CD4-positive, alpha-beta T cell treated with Interleukin-17A for 4 hours (primary cell): Measurements from ENCODE around the gene SPAG4.

Experiments used
- DNase-seq: peaks from one replicate; pipeline ENCODE4 v3.0.0-alpha.2; 2020; ENCODE audit warnings: mixed read lengths

Gene SPAG4

DNA sequence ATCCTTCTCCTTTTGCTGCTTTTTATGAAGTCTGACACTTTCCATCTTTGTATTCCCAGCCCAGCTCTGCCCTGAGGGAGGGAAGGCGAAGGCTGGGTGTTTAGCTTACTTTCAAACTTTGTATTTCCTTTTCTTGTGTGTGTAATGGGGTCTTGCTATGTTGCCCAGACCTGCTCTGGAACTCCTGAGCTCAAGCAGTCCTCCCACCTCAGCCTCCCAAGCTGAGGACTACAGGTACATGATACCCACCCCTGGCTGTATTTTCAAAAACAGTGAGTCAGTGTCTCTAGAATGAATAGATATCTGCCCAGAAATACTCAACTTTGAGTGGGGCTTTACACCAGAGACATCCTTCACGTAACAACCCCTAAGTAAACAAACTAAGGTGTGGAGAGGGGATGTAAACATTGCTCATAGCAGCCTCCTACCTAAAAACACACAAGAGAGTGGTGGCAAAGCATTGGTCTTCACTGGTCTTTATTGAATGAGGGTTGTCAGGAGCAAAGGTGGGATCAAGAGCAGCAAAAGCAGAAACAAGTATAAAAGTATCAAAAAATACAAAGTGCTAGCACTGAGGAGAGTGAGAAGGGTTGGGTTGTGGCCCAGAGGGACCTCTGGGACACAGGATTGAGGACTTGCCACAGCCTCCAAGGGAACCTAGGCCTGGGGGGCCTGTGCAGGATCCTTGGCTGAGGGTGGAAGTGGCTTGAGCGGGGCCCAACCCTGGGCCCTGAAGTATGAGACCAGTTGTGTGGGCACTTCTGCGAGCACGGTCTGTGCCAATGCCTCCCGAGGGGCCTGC lies 10.2 kb downstream of the SPAG4 start:
- DNase-seq, result no peak

DNA sequence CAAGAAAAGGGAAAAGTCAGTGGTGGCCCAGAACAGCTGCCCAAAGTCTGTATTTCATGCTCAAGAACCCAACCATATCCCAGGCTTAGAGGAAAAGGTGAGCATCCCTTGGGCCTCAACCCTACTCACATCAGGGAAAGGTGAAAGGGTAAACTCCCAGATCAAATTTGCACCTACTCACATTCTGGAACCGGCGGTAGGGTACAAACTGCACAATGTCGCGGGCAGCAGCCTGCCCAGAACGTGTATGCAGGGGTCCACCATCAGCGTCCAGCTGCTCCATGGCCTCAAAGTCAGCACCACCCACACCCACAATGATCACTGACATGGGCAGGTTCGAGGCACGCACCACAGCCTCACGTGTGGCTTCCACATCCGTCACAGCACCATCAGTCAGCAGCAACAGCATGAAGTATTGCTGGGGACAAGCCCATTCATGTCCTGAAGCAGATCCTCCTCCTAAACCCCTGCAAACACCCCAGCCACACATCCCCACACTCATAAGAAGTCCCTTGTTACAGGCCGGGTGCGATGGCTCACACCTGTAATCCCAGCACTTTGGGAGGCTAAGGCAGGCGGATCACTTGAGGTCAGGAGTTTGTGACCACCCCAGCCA lies 10.9 kb downstream of the SPAG4 start:
- no peak for DNase-seq

DNA sequence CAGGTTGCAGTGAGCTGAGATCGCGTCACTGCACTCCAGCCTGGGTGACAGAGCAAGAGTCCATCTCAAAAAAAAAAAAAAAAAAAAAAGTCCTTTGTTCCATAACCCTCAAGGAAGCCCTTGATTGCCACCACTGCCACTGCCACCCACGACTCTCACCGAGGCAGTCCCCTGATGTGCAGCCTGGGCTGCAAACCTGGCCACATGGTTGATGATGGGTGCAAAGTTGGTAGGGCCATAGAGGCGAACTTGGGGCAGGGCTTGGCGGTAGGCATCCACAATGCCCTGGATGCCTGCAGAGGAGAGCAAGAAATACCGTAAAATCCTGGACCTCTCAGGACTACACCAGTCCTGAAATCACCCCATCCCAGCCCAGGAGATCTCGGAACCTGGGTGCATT lies 11.5 kb downstream of the SPAG4 start:
- no peak for DNase-seq

DNA sequence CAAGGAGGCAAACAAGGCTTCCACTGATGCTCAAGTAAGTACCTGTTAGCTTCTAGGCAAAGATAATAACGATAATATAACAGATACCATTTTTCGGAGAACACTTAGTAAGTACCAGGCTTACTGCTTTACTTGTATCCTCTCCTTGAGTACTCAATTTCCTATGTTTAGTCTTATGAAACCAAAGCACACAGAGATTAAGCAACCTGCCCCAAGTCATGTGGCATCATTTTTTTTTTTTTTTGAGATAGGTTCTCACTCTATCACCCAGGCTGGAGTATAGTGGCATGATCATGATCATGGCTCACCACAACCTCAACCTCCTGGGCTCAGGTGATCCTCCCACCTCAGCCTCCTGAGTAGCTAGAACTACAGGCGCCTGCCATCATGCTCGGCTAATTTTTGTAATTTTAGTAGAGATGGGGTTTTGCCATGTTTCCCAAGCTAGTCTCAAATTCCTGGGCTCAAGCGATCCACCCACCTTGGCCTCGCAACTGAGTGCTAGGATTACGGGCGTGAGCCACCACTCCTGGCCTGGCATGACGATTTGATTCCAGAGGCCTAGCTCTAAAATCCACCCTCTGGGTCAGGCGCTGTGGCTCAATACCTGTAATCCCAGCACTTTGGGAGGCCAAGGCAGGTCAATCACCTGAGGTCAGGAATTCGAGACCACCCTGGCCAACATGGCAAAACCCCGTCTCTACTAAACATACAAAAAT lies 14.0 kb downstream of the SPAG4 start:
- DNase-seq, result no peak

DNA sequence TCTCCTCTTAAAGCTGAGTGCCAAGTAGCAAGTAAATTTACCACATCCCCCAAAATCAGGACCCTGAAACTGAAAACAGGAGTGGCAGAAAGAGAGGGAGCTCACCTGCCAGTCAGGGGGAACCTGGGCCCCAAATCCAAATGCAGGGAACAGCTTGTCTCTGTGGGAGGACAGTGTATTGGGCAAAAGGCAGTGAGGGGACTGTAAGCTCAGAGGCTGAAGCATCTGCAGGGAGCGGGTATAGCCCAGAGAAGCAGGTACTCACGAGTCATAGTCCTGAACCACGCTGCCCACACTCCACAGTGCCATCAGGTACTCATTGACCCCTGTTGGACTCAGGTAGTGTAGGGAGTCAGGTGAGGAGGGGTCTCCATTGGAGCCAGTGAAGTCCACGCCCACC lies 15.0 kb downstream of the SPAG4 start:
- DNase-seq, result no peak

DNA sequence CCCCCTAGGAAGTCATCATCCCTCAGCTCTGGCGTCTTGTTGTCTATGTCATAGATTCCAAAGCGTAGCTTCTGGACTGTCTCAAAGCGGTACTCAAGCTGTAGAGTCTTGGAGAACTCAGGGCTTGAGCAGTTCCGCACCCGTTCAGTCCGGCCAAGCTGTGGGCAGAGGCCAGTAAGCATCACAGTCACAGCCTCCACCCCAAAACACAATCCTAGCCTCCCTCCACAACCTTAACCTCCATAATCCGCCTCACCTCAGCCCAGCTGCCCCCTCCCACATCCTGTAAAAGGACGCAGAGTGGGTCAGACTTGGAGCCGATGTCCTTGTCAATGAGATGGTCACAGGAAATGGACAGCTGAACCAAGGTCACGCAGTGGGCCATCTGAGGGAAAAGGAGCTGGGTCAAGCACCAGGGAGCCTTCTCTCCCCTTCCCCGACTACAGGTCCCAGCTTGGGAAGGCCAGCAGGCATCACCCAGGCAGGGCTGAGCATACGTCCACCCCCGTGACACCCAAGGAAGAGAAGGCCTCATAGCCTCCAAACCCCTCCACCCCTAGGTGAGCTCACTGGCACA lies 17.0 kb downstream of the SPAG4 start:
- DNase-seq, result no peak

DNA sequence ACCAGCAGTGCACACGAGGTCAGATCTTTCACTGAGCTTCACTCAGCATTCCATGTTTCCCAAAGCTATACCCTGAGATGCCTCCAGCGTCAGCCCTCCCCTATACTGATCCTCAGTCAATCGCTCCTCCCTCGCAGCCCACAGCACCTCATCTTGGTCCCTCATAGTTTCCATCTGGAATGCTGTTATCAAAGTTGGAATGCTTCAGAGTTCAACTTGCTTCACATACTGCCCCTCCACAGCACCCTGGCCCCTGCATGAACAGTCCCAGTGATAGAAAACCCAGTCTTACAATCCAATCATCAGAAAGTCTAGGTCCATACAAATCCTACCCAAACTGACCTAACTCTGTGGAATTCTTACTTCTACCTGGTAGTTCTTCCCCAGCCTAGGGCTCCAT lies 20.0 kb downstream of the SPAG4 start:
- DNase-seq, result no peak

DNA sequence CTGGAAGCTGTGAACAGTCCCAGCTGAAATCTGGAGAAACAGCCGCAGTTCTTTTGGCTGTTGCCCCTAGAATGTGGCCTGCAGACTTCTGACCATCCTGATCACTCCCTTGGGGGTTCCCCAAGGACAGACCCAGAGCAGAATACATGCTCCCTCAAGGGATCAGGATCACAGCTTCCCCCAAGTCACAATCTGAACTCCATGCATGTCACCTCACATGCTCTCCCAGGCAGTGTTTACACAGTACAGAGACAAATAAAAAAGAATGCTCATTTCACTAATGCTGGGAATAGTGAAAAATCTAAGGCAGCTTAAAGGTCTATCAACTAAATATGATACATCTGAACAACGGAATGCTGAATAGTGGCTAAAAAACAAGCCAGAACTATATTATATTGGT lies 20.5 kb downstream of the SPAG4 start:
- DNase-seq, result no peak

DNA sequence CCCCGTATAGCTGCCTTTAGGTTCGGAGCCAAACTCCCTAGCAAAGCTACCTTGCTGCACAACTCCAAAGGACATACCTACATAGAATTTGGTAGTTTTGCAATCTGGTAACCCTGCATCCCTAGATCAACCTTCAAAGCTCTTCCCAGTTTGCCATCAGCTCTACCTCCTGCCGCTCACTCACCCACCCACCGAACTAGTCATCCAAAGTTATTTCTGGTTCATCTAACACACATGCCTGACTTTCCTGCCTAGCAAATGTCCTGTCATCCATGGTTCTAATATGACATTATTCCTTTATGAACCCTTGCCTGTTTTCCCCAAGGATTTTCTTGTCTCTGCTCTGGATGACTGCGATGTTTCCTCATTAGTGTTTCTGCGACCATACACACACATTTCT lies 21.6 kb downstream of the SPAG4 start:
- DNase-seq, result no peak

DNA sequence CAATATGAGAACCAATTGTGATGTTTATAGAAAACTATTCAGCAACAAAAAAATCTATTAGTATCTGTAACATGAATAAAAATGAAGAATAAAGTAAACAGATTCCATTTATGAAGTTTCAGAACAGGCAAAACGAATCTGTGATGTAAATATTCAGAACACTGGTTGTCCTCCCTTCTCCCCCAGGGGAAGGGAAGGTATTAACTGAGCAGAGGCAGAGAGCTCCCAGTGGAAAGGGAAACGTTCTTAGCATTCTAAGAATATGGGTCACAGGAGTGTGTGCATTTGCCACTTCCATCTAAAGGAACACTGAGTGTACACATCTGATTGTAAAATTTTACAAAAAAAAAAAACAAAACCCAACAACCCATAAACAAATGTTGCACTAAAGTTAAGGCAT lies 23.1 kb downstream of the SPAG4 start:
- no peak for DNase-seq

DNA sequence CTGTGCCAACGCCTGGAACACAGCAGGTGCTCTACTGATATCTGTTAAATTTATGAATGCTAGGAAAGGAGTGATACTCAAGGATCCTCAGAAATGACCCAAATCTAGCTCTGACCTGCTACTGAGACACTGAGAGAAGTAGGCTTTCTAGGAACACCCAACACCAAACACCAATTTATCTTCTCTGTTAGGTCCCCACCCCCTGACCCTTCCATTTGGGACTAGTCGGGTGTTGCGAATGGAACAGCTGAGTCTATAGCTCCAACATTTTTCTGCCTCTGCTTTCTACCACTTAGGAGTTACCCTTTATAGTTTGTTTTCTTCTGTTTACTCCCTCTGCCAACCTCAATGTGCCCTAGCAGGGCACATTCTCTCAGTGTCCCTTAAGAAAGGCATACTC lies 25.1 kb downstream of the SPAG4 start:
- DNase-seq, result no peak

DNA sequence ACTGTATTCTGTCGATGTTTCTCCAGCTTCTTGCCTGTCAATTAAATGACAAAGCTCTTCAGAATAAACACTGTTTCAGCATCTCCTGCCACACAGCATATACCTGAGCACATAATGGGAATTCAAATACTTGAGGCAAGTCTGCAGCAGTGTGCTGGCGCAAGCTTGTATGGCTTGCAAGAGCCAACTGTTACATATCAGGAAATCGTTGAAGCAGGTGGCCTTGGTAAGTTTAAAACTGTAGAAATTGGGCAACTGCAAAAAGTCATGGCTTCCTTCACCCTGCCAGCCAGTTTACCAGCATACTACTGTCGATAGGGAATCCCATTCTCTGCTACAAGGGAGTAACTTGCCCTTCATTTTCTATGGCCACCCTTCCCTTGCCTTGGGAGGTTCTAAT lies 26.1 kb downstream of the SPAG4 start:
- DNase-seq, result no peak

DNA sequence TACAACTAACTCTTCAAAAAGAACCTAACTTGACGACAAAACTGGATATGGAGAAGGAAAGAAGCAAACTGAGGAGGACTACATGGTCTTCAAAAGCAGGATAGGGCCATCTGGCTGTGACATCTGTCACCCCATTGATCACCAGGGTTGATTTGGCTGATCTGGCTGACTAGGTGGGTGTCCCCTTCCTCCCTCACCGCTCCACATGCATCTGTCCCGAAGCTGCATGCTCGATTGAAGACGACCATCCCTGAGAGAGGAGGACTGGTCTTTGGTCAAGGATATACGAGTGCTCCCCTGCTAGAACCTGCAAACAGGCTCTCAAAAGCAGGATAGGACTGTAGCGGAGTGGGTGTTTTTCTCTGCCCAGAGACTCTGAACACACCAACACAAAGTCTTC lies 27.4 kb downstream of the SPAG4 start:
- no peak for DNase-seq

DNA sequence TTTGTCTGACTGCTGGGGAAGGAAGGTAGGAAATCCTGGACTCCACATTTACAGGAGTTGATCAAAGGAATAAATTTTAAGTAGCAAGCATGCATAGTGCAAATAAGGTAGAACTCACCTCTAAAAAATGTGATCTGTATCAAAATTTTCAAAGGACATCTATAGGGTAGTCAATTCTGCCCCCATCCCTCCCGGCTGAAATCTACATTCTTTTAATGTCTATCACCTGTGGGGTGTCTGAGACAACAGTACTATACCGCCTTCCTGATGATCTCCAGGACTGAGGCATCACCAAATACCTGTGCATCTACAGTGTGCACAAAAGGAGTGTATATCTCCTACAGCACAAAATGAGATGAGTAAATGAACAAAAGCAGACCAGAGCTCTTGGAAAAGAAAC lies 29.2 kb downstream of the SPAG4 start:
- no peak for DNase-seq

DNA sequence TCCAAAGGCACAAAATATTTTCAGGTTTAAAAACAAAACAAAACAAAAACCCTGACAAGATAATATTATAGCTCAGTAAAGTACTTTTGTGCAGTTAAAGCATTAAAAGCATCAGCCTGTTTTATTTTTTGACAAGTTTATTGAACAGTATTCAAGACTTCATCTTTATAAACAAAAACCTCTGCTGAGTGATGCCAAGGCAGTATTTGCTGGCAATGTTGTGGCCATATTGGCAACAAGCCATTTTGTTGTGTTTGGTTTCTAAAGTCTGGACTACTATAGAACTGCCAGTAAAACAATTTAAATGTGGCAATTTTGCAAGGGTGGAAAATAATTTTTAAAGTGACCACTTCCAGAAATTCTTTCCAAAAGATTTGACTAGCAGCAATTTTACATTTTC lies 33.2 kb downstream of the SPAG4 start:
- DNase-seq, result no peak

DNA sequence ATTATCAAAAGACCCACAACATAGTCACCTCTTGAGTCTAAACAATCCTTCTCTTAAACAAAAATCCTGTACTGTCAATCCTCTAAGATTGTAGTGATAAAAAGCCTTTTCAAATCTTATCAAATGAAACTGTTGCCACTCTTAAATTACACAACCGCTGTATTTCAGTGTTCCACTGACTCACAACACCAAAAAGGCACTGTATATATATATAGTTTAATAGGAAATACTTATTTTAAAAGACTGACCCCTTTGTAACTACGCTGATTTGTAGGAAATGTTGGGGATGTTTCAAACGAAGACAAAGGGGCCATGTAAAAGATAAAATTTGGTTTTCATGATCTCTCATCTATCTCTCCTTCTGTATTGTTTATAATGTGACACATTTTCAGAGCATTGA lies 35.0 kb downstream of the SPAG4 start:
- DNase-seq, result no peak

DNA sequence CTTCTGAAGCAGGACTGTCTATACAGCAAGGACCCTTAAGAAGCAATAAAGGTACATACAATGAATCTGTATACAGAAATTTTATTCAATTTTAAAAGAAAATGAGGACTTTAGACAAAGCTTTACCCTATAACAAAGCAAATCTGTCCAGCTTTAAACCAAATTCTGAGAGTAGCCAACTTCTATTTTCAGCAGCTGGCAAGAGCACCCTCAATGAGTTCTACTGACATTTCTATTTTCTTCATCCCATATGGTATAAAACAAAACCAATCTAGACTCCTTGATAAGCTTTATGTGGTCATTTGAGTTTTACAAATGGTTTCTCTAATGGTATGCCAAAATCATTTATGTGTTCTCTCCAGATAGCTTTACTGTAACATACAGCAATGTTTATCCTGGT lies 36.3 kb downstream of the SPAG4 start:
- no peak for DNase-seq

DNA sequence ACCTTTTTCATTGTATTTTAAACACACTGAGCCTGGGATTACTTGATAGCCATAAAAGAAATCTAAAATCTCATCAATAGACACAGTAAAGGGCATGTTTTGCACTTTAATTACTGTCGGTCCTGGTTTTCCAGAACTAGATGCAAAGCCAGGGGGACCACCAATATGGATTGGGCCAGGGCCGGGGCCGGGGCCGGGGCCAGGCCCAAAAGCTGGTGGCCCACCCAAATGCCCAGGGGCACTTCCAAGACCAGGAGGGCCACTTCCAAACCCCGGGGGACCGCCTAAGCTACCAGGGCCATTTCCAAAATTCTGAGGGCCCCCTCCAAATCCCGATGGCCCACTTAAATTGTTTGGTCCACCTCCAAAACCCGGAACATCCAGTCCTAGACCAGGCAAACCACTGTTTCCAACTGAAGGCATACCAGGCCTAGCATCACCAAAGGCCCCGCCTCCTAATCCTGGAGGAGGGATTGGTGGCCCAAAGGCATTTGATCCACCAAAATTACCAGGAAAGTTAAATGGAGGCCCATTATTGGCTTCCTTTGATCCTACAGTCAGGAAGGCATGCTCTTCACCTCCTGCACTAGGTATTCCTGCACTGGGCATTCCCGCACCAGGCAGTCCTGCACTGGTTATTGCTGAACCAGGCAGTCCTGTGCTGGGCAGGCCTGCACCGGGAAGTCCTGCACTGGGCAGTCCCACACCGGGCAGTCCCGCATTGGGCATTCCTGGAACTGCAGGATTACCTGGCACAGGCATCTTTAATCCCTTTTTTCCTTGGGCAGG lies 37.2 kb downstream of the SPAG4 start:
- DNase-seq, result no peak

DNA sequence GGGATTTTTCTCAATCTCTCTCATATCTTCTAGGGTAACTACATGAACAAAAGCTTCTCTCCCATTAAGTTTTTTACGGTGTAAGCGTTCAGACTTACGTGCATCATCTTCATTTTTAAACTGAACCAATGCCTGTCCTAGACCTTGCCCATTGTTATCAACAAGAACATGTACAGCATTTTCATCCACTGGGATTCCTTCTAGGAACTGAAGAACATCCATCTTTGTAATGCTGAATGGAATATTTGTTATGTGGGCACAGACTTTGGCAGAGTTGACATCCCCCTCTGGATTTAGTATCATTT lies 37.8 kb downstream of the SPAG4 start:
- DNase-seq, result no peak

DNA sequence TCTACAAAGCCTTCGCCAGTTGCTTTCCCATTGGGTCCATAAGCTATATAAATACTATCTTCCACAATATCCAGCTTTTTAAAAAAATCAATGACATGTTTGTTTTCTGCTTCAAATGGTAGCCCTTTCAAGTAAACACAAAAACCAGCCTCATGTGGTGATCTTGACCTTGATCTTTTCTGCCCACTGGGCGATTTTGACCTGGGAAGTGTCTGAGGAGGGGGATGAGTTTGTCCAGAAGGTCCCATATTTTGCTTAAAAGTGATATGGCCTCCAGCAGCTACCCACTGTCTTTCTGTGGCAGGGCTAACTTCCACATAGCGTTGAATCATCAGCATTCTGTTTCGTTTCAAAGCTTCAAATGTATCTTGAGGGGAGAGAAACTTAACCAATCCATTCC lies 38.3 kb downstream of the SPAG4 start:
- no peak for DNase-seq

DNA sequence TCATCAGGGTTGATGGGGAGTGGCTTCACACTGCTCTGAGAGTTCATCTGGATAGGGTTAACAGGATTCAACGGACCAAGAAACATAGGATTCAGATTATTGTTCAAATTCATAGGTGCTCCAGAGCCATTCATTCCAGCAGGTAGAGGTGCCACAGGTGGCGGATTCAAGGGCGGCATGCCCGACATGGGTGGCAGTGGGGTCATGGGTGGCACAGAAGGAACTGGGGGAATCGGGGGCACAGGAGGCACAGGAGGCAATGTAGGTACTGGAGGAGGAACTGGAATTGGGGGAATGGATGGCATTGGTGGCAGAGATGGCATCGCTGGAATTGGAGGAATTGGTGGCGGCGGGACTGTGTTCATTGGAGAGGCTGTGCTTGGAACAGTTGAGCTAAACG lies 38.8 kb downstream of the SPAG4 start:
- DNase-seq, result no peak

DNA sequence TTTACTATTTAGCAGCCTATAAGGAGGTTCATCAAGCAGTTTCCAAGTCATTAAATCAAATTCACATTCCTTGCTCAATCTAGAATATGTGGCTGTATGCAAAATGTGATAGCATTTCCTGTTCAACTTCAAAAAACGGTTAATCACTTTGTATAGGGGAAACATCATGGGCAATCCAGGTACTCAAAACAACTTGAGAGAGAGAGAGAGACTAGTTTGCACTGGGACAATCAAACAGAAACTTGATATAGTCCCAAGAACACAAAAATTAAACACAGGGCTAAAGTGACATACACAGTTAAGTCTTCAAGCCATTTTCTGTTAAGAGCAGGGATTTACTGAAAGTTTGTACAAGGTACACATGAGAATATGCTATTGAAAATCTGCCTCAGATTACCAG lies 41.6 kb downstream of the SPAG4 start:
- no peak for DNase-seq
